HCT116 (cell line): ENCODE measurements around the gene RET. TPM values are rescaled to one million over a fixed set of nuclear protein-coding genes. Genes with fewer than 3 reads are reported as not detected.

Experiments
- ATAC-seq: fragments of 200-7000 bp; cut with Tn5 transposase; 2 replicates; pipeline ENCODE4 v1.9.1; 2020; ENCODE audit warnings: mild to moderate bottlenecking, moderate library complexity
- BruUV-seq: library from RNA; stranded (reverse); fragments of 400-500 nt; replicated peaks from 2 replicates; lab custom pipeline; 2021; lab: Mats Ljungman, UMichigan
- CTCF ChIA-PET: fragments of 300-600 bp; sonication (Branson Sonifier 250); formaldehyde crosslinking; loops from one replicate; lab custom pipeline; 2021; ENCODE audit warnings: antibody characterized with exemption; lab: Charles Lee
- POLR2A ChIA-PET: fragments of 300-600, 350-600 bp; sonication (Branson Sonifier 250); formaldehyde crosslinking; loops from one replicate; lab custom pipeline; 2021; ENCODE audit warnings: antibody characterized with exemption; lab: Charles Lee
- RAD21 ChIA-PET, 2 experiments: fragments of 300-600 bp; sonication (Branson Sonifier 250); formaldehyde crosslinking; loops; one replicate each; lab custom pipeline; 2023; ENCODE audit warnings: low total read pairs in 2 of 2; ENCODE audit not compliant: uncharacterized antibody in 2 of 2, unreplicated experiment in 2 of 2, low non-redundant PET in 1 of 2; lab: Charles Lee
- DNase-seq: peaks from one replicate; pipeline ENCODE4 v3.0.0-alpha.2; 2010; ENCODE audit warnings: low read depth, low spot score
- H2AFZ ChIP-seq: fragments of 200-600 bp; shearing (Covaris generic), sonication (generic); 2 replicates; pipeline ENCODE4 v1.6.1; 2017; ENCODE audit warnings: low read depth, mixed run types, mixed read lengths, antibody characterized with exemption, low read length; ENCODE audit not compliant: poor library complexity, severe bottlenecking
- H3K27ac ChIP-seq: 2 replicates; pipeline ENCODE4 v1.5.1; 2012; ENCODE audit warnings: low read depth, low read length
- H3K27me3 ChIP-seq: fragments of 200-600 bp; sonication (generic); 2 replicates; pipeline ENCODE4 v1.6.1; 2016; ENCODE audit warnings: mixed run types, low read length, mixed read lengths; ENCODE audit not compliant: insufficient read depth
- H3K36me3 ChIP-seq, 2 experiments: fragments of 200-500 bp in 1 of 2; fragments of 200-600 bp in 1 of 2; sonication (Bioruptor generic) in 1 of 2; sonication (generic) in 1 of 2; 2 replicates each; pipeline versions ENCODE4 v1.5.1 to v1.6.1; 2014 to 2016; ENCODE audit warnings: low read length in 2 of 2, inconsistent platforms in 1 of 2, mixed read lengths in 1 of 2, mixed run types in 1 of 2; ENCODE audit not compliant: insufficient read depth in 2 of 2, control insufficient read depth in 1 of 2
- H3K4me1 ChIP-seq, 2 experiments: fragments of 200-600 bp in 1 of 2; sonication (generic) in 1 of 2; 2 replicates each; pipeline versions ENCODE4 v1.5.1 to v1.6.1; 2012 to 2017; ENCODE audit warnings: low read length in 2 of 2, inconsistent platforms in 1 of 2, mild to moderate bottlenecking in 1 of 2, mixed read lengths in 1 of 2, mixed run types in 1 of 2, moderate library complexity in 1 of 2; ENCODE audit not compliant: insufficient read depth in 2 of 2, control insufficient read depth in 1 of 2
- H3K4me2 ChIP-seq: fragments of 200-600 bp; sonication (generic); 2 replicates; pipeline ENCODE4 v1.6.1; 2017; ENCODE audit warnings: mixed run types, low read length, mixed read lengths
- H3K4me3 ChIP-seq, 2 experiments: fragments of 200-600 bp in 1 of 2; sonication (generic) in 1 of 2; replicated peaks in 1 of 2; 2 replicates each; pipeline ENCODE4 v1.5.1; 2011 to 2016; ENCODE audit warnings: low read length in 2 of 2, control low read depth in 1 of 2, low read depth in 1 of 2, mild to moderate bottlenecking in 1 of 2, mixed read lengths in 1 of 2, mixed run types in 1 of 2
- H3K79me2 ChIP-seq: fragments of 200-600 bp; sonication (generic); 2 replicates; pipeline ENCODE4 v1.6.1; 2017; ENCODE audit warnings: mild to moderate bottlenecking, mixed run types, low read length, moderate library complexity, mixed read lengths; ENCODE audit not compliant: insufficient read depth
- H3K9ac ChIP-seq: fragments of 200-600 bp; sonication (generic); 2 replicates; pipeline ENCODE4 v1.6.1; 2016; ENCODE audit warnings: low read length, mixed read lengths
- H3K9me2 ChIP-seq: fragments of 200-600 bp; sonication (generic), shearing (Covaris generic); 2 replicates; pipeline ENCODE4 v1.6.1; 2017; ENCODE audit warnings: mixed run types, mild to moderate bottlenecking, moderate library complexity; ENCODE audit not compliant: insufficient read depth
- H3K9me3 ChIP-seq, 2 experiments: fragments of 200-500 bp in 1 of 2; fragments of 200-600 bp in 1 of 2; sonication (Bioruptor generic) in 1 of 2; sonication (generic) in 1 of 2; 2 replicates each; pipeline ENCODE4 v1.6.1; 2014 to 2017; ENCODE audit warnings: low read length in 2 of 2, mixed read lengths in 2 of 2, inconsistent platforms in 1 of 2, low read depth in 1 of 2, mild to moderate bottlenecking in 1 of 2, mixed run types in 1 of 2, moderate library complexity in 1 of 2; ENCODE audit not compliant: control insufficient read depth in 1 of 2, insufficient read depth in 1 of 2
- H4K20me1 ChIP-seq: fragments of 200-600 bp; sonication (generic), shearing (Covaris generic); 2 replicates; pipeline ENCODE4 v1.6.1; 2017; ENCODE audit warnings: mixed run types, mild to moderate bottlenecking, moderate library complexity; ENCODE audit not compliant: insufficient read depth
- ATF3 ChIP-seq: IDR thresholded peaks from 2 replicates; pipeline ENCODE4 v1.6.1; 2012
- CBX3 ChIP-seq: IDR thresholded peaks from 2 replicates; pipeline ENCODE4 v1.6.1; 2012; ENCODE audit warnings: low read depth
- CEBPB ChIP-seq: IDR thresholded peaks from 2 replicates; pipeline ENCODE4 v1.6.1; 2012; ENCODE audit warnings: low read depth
- EGR1 ChIP-seq: IDR thresholded peaks from 2 replicates; pipeline ENCODE4 v1.6.1; 2012; ENCODE audit warnings: low read depth
- ELF1 ChIP-seq: IDR thresholded peaks from 2 replicates; pipeline ENCODE4 v1.6.1; 2012; ENCODE audit warnings: low read depth, borderline replicate concordance
- EZH2 ChIP-seq: fragments of 200-600 bp; sonication (generic); IDR thresholded peaks from 2 replicates; pipeline ENCODE4 v1.6.1; 2017; ENCODE audit warnings: antibody characterized with exemption, mixed run types
- EZH2phosphoT487 ChIP-seq: fragments of 200-600 bp; IDR thresholded peaks from 2 replicates; pipeline ENCODE4 v1.6.1; 2018; ENCODE audit warnings: antibody characterized with exemption, borderline replicate concordance
- FOSL1 ChIP-seq: IDR thresholded peaks from 2 replicates; pipeline ENCODE4 v1.6.1; 2012; ENCODE audit warnings: low read depth
- JUND ChIP-seq: IDR thresholded peaks from 2 replicates; pipeline ENCODE4 v1.6.1; 2012
- POLR2A ChIP-seq: IDR thresholded peaks from 2 replicates; pipeline ENCODE4 v1.7.0; 2011; ENCODE audit warnings: borderline replicate concordance; ENCODE audit not compliant: insufficient read depth, insufficient read length; ENCODE audit errors: extremely low read depth
- RAD21 ChIP-seq: IDR thresholded peaks from 2 replicates; pipeline ENCODE4 v1.6.1; 2012; ENCODE audit warnings: low read depth, mild to moderate bottlenecking
- SIN3A ChIP-seq: IDR thresholded peaks from 2 replicates; pipeline ENCODE4 v1.6.1; 2012; ENCODE audit warnings: low read depth
- SRF ChIP-seq: IDR thresholded peaks from 2 replicates; pipeline ENCODE4 v1.6.1; 2012; ENCODE audit warnings: low read depth
- TCF7L2 ChIP-seq: IDR thresholded peaks from 2 replicates; pipeline ENCODE4 v1.7.0; 2011; ENCODE audit warnings: borderline replicate concordance, inconsistent platforms; ENCODE audit not compliant: insufficient read depth, insufficient read length; ENCODE audit errors: extremely low read depth
- YY1 ChIP-seq: IDR thresholded peaks from 2 replicates; pipeline ENCODE4 v1.6.1; 2011; ENCODE audit warnings: low read length, low read depth, moderate library complexity, mild to moderate bottlenecking; ENCODE audit not compliant: insufficient replicate concordance; ENCODE audit errors: extremely low read depth
- ZBTB33 ChIP-seq: IDR thresholded peaks from 2 replicates; pipeline ENCODE4 v1.6.1; 2011; ENCODE audit warnings: mild to moderate bottlenecking, low read length, moderate library complexity; ENCODE audit not compliant: insufficient replicate concordance; ENCODE audit errors: extremely low read depth
- ZFX ChIP-seq: fragments of 450-650 bp; IDR thresholded peaks from 2 replicates; pipeline ENCODE4 v1.6.1; 2017
- ZNF274 ChIP-seq: fragments of 200-500 bp; sonication (Bioruptor generic); IDR thresholded peaks from 2 replicates; pipeline ENCODE4 v1.6.1; 2014; ENCODE audit warnings: mild to moderate bottlenecking, low read depth, low read length, inconsistent platforms
- intact Hi-C: fragments of 100-400 bp; cut with micrococcal nuclease; formaldehyde crosslinking; loops from 2 replicates; pipeline ENCODE4 v1.10.0; 2022
- total RNA-seq: library from RNA; stranded (reverse); gene quantifications from one replicate; pipeline ENCODE4 v1.2.1, GENCODE V29; 2021; ENCODE audit not compliant: unreplicated experiment
- TF ChIP-seq, protein P1 (sequence below): IDR thresholded peaks from 2 replicates; pipeline ENCODE4 v1.6.1; 2012
- TF ChIP-seq, protein P2 (sequence below): IDR thresholded peaks from 2 replicates; pipeline ENCODE4 v1.6.1; 2012; ENCODE audit warnings: low read depth

RET gene
- total RNA-seq, 1 experiment from 2014 or later = 5.9 TPM

DNA sequence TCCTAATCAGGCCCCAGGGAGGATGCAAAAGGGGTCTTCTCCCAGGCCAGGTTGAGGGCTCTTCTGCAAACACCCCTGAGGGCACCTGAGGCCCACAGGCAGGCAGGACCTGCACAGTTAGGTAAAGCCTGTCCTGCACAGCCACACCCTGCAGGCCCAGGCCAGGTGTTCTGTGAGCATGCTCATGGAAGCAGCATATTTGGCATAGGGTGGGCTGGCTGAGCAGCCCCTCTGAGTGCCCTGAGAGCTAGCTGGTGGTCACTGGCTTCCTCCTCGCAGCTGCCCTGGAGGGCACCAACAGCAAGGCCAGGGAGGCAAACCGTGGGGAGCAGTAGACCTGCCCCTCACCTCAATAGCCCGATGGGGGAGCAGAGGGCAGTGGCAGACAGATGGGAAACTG lies 3.7 kb upstream of the RET start:
- Histone ChIP-seq H3K36me3 (no peaks in the 10 kb centered on the region), H3K27ac (no peak overlapping the region), H3K4me1 (peaks cover 12 to 19% of the 10 kb centered on the region in 2 experiments; a peak in 2 of 4 replicates), H3K9me2 (no peaks in the 10 kb centered on the region), H3K4me2 (no peak overlapping the region), H3K9me3 (no peaks in the 10 kb centered on the region), H3K9ac (no peak overlapping the region), H3K27me3 (no peaks in the 10 kb centered on the region), H4K20me1 (no peaks in the 10 kb centered on the region), H3K79me2 (no peaks in the 10 kb centered on the region), H3K4me3 (no peak overlapping the region), H2AFZ (no peak overlapping the region)
- ATAC-seq (no peak), DNase-seq (no peak)
- no peak for TF ChIP-seq YY1
- no peak for TF ChIP-seq JUND
- no peak for TF ChIP-seq EGR1
- TF ChIP-seq ATF3 = no peak
- no peak for TF ChIP-seq FOSL1
- no peak for TF ChIP-seq POLR2A
- no peak for TF ChIP-seq TCF7L2
- TF ChIP-seq EZH2 = no peak
- no peak for TF ChIP-seq ZFX
- TF ChIP-seq, protein P1, sequence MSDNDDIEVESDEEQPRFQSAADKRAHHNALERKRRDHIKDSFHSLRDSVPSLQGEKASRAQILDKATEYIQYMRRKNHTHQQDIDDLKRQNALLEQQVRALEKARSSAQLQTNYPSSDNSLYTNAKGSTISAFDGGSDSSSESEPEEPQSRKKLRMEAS = no peak
- TF ChIP-seq SIN3A = no peak
- no peak for TF ChIP-seq CBX3
- TF ChIP-seq, protein P2, sequence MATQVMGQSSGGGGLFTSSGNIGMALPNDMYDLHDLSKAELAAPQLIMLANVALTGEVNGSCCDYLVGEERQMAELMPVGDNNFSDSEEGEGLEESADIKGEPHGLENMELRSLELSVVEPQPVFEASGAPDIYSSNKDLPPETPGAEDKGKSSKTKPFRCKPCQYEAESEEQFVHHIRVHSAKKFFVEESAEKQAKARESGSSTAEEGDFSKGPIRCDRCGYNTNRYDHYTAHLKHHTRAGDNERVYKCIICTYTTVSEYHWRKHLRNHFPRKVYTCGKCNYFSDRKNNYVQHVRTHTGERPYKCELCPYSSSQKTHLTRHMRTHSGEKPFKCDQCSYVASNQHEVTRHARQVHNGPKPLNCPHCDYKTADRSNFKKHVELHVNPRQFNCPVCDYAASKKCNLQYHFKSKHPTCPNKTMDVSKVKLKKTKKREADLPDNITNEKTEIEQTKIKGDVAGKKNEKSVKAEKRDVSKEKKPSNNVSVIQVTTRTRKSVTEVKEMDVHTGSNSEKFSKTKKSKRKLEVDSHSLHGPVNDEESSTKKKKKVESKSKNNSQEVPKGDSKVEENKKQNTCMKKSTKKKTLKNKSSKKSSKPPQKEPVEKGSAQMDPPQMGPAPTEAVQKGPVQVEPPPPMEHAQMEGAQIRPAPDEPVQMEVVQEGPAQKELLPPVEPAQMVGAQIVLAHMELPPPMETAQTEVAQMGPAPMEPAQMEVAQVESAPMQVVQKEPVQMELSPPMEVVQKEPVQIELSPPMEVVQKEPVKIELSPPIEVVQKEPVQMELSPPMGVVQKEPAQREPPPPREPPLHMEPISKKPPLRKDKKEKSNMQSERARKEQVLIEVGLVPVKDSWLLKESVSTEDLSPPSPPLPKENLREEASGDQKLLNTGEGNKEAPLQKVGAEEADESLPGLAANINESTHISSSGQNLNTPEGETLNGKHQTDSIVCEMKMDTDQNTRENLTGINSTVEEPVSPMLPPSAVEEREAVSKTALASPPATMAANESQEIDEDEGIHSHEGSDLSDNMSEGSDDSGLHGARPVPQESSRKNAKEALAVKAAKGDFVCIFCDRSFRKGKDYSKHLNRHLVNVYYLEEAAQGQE = no peak
- TF ChIP-seq ELF1 = no peak
- no peak for TF ChIP-seq CEBPB
- TF ChIP-seq ZBTB33 = no peak
- no peak for TF ChIP-seq EZH2phosphoT487
- no peak for TF ChIP-seq RAD21
- TF ChIP-seq SRF = no peak
- TF ChIP-seq ZNF274 = no peak
- RAD21 ChIA-PET = no interaction called here
- no TSS peak for BruUV-seq
- POLR2A ChIA-PET = no interaction called here
- intact Hi-C loops = no loop called here
- CTCF ChIA-PET = no interaction called here
